Fibroblast of pulmonary artery (primary cell): Measurements from ENCODE around the gene MMP2.

Source experiments
- DNase-seq: peaks from one replicate; pipeline ENCODE4 v3.0.0-alpha.2; 2010; ENCODE audit warnings: low read depth
- H3K4me3 ChIP-seq: replicated peaks from 2 replicates; pipeline ENCODE4 v1.5.1; 2011; ENCODE audit warnings: low read depth, mild to moderate bottlenecking, control low read depth, low read length, moderate library complexity
- TF ChIP-seq, protein P1 (sequence below): IDR thresholded peaks from 2 replicates; pipeline ENCODE4 v1.5.1; 2011; ENCODE audit warnings: mild to moderate bottlenecking, control low read depth, low read length, inconsistent platforms; ENCODE audit errors: missing control alignments

Gene MMP2

DNA sequence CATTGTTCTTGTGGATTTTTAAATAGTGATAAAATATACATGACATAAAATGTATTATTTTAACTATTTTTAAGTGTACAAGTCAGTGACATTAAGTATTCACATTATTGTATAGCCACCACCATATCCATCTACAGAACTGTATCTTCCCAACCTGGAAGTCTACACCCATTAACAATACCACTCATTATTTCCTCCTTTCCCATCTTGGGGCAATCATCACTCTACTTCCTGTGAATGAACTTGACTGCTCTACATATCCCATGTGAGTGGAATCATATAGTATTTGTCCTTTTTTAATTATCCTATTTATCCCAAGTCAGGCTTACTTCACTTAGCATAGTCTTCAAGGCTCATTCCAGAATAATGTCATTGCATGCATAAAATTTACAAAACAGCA is 40.7 kb upstream of the MMP2 start:
- no peak overlapping the region for H3K4me3 ChIP-seq
- DNase-seq, result no peak
- TF ChIP-seq, protein P1, sequence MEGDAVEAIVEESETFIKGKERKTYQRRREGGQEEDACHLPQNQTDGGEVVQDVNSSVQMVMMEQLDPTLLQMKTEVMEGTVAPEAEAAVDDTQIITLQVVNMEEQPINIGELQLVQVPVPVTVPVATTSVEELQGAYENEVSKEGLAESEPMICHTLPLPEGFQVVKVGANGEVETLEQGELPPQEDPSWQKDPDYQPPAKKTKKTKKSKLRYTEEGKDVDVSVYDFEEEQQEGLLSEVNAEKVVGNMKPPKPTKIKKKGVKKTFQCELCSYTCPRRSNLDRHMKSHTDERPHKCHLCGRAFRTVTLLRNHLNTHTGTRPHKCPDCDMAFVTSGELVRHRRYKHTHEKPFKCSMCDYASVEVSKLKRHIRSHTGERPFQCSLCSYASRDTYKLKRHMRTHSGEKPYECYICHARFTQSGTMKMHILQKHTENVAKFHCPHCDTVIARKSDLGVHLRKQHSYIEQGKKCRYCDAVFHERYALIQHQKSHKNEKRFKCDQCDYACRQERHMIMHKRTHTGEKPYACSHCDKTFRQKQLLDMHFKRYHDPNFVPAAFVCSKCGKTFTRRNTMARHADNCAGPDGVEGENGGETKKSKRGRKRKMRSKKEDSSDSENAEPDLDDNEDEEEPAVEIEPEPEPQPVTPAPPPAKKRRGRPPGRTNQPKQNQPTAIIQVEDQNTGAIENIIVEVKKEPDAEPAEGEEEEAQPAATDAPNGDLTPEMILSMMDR, result no peak

DNA sequence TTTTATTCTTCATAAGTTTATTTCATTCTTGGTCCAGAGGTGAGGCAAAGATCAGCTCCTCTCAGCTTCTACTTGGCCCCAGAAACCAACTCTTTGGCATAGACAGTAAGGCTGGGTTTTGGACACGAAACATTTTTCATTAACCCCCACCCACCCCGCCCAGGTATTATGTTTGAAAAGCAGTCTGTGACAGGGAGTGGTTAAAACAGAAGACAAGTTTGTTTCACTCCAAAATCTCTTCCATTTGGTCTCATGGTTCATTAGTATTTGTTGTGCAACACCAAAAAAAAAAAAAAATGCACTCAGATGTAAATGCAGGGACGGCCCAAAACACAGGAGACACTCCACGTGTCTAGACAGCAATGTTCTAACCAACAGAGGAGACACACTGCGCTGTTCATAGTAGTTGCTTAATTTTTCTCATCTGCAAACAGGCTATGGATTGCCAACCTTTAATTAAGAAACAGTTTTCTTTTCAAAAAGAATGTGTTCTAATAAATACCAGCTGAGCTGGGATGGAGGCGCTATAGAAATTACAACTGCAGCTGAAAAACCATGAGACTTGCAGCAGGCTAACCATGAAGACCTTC is 39.8 kb upstream of the MMP2 start:
- no peak for DNase-seq
- H3K4me3 ChIP-seq, result no peak overlapping the region
- TF ChIP-seq, protein P1, result no peak

DNA sequence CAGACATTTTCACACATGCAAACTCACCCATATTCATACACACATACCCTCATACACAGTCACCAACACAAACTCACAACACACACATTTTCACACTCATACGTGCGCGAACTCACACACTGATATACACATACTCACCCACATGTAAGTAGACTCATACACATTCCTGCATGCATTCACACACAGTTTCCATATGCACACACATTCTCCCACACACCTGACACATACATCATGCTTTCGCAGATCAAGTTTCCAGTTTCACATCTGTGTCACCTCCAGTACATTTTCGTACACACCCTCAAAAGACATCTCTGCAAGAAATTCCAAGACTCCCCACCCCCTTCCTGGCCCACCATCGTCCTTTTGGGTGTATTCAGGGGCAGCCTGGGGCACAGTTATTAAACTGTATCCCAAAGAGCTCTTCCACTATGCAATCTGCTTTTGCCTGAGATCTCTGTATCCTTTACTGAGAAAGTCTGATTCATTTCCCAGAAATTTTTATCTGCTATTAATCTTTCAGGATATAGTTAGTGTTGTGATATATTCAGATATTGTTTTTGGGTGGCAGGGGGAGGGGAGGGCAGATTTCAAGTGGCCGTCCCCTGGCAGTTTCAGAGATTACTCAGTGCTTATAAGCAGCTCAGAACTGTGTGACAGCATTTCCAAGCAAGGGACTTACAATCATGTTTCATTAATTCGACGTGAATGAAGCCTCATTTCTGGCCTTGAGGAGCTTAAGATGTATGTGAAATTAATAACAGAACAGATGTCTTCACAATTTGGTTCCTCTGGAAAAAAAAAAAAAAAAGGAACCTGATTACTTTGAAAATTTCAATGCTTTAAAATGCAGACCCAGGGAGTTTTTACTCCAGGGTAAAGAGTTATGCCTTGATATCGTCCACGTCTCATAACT is 35.3 kb upstream of the MMP2 start:
- DNase-seq, result no peak
- TF ChIP-seq, protein P1, result no peak
- no peak overlapping the region for H3K4me3 ChIP-seq

DNA sequence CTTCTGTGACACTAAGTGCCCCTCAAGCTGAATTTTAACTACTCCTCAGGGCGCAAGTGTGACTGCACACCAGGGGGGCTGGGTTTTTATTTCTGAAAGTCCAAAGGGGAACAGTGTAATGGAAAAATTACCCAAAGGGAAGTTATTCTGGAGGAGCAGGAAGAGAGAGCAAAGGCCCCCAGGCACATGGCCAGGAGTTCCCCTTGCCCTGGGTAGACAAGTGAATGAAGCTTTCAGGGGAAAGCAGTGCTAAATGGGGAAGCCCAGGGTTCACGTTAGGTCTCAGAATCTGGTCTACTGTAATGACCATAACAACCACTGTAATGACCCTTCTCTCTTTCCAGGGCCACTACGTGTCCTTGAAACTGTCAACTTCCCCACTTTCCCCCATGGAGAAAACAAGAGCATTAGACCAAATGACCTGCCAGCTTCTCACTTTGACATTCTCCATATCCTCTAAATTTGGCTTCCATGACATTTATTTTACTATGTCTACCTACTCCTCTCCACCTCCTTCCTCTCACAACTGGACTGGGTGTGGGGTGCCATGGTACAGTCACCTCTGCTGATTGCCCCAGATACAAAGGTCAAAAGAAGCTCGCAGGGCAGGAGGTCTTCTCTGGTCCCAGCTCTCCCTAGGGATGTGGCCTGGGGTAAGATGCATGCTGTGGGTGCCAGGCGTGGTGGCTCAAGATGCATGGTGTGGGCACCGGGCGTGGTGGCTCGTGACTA is 34.1 kb upstream of the MMP2 start:
- TF ChIP-seq, protein P1, result no peak
- no peak for DNase-seq
- H3K4me3 ChIP-seq, result no peak overlapping the region

DNA sequence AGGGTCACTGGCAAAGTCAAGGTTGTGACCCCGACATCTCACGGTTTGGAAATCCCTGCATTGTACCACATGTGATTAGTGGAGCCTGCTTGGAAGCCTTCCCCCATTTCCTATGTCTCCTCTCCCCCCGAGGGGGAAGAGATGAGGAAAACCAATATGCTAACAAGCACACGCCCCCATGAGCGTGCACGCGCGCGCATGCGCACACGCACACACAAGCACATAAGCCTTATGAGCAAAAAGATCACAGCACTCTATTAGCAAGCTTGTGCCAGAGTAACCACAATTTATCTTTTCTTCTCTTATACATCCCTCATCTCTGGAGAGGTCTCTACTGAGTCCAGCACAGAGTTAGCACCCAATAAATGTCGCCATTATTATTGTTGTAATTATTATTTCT is 31.8 kb upstream of the MMP2 start:
- H3K4me3 ChIP-seq, result no peak overlapping the region
- TF ChIP-seq, protein P1, result no peak
- no peak for DNase-seq

DNA sequence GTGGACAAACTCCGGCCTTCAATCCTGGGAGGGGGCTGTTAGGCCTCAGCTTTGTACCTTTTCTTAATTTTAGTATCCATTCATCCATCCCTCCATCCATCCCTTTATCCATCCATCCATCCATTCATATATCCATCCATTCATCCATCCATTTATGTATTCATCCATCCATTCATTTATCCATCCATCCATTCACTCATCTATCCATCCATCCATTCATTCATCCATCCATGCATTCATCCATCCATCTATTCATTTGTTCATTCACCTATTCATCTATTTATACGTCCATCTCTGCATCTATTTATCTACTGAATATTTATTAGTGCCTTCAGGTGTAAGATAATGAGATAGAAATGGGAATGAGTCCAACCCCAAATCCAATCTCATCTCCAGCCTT is 26.0 kb upstream of the MMP2 start:
- no peak overlapping the region for H3K4me3 ChIP-seq
- DNase-seq, result no peak
- TF ChIP-seq, protein P1, result no peak
